Stimulated activated naive B cell treated with anti-CD40 and anti-IgM and Interleukin-4, amounts not matched to agents 10 μg/mL and 1 μg/mL and 100 μg/mL, for 72 hours (primary cell): ENCODE measurements around the gene TMED10.

Experiments used
- ATAC-seq, 2 donors: fragments of 150-1000 bp; cut with Tn5 transposase; replicated peaks; 2 replicates each; pipeline ENCODE4 v1.10.0; 2021; ENCODE audit warnings: moderate library complexity in 1 of 2
- DNase-seq: peaks from one replicate; pipeline ENCODE4 v3.0.0; 2021
- H3K27ac Mint-ChIP-seq: one replicate; pipeline ENCODE4 v1.8.0; 2022; ENCODE audit warnings: mild to moderate bottlenecking, mixed read lengths
- H3K27me3 Mint-ChIP-seq, 2 donors: one replicate each; pipeline ENCODE4 v1.8.0; 2022; ENCODE audit warnings: mixed read lengths in 2 of 2
- H3K36me3 Mint-ChIP-seq, 2 donors: one replicate each; pipeline ENCODE4 v1.8.0; 2022; ENCODE audit warnings: mixed read lengths in 2 of 2, mild to moderate bottlenecking in 1 of 2
- H3K4me1 Mint-ChIP-seq, 2 donors: one replicate each; pipeline ENCODE4 v1.8.0; 2022; ENCODE audit warnings: mixed read lengths in 2 of 2, mild to moderate bottlenecking in 1 of 2
- H3K4me3 Mint-ChIP-seq, 2 donors: one replicate each; pipeline ENCODE4 v1.8.0; 2022; ENCODE audit warnings: mild to moderate bottlenecking in 2 of 2, mixed read lengths in 2 of 2, moderate library complexity in 1 of 2
- H3K9me3 Mint-ChIP-seq, 2 donors: one replicate each; pipeline ENCODE4 v1.8.0; 2022; ENCODE audit warnings: mixed read lengths in 2 of 2, mild to moderate bottlenecking in 1 of 2

Gene TMED10

DNA sequence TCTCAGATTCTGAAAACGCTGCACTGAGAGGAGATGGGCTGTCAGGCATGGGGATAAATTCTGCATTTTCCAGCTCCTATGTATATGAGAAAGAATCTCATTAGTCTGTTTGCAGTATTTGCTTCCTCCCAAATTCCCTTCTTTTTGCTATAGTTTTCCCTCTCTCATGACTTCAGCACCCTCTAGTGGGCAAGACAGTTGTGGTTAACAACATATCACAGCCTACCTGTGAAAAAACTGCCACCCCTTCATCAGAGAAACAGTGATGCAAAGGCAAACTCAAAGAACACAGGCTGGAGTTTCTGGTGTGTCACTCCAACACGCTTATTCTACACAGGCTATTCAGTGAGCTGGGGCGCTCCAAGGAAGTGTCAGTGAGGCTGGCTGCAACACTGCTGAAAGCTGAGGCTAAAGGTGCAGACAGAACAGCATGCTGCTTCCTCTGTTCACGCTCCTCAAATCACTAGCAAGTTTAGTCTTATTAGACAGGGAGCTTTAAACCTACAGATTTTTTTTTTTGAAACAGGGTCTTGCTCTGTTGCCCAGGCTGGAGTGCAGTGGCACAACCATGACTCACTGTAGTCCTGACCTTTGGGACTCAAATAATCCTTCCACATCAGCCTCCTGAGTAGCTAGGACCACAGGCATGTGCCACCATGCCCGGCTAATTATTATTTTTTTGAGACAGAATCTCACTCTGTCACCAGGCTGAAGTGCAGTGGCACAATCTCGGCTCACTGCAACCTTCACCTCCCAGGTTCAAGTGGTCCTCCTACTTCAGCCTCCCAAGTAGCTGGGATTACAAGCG, 87.6 kb downstream of the TMED10 start:
- peaks cover 32% of the 10 kb centered on the region in 2 donors for H3K36me3 Mint-ChIP-seq
- peak overlapping the region; percentile 25 for H3K27ac Mint-ChIP-seq

DNA sequence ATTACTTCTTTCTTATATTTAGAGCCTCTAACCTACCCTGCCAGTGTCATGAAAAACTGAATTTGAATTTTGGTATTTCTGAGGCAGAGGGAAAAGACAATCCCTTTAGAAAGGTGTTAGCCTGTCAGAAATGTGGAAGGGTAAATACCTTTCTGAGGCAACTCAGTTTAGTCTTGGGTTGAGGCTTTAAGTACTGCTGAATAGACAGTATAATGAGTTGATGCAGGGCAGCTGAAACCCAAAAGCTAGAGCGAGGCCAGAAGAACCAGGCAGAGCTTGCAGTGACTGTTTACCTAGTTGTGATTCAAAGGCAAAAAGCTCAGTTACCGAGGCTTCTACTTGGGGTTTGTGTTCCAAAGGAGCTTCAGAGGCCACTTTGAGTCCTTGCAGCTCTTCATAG, 88.3 kb downstream of the TMED10 start:
- Mint-ChIP-seq H3K9me3 (no peaks in the 10 kb centered on the region), H3K4me1 (no peaks in the 10 kb centered on the region), H3K27ac (no peak overlapping the region), H3K36me3 (peaks cover 32 to 38% of the 10 kb centered on the region in 2 donors), H3K27me3 (no peaks in the 10 kb centered on the region), H3K4me3 (no peak overlapping the region)
- DNase-seq (no peak), ATAC-seq (no peak)

More for the DNA sequence above, 87.6 kb downstream of the TMED10 start:
- no peak for DNase-seq
- Mint-ChIP-seq H3K4me1 (no peaks in the 10 kb centered on the region), H3K4me3 (no peak overlapping the region), H3K27me3 (no peaks in the 10 kb centered on the region), H3K9me3 (no peaks in the 10 kb centered on the region)
- ATAC-seq = peak; percentile 62 to 67

DNA sequence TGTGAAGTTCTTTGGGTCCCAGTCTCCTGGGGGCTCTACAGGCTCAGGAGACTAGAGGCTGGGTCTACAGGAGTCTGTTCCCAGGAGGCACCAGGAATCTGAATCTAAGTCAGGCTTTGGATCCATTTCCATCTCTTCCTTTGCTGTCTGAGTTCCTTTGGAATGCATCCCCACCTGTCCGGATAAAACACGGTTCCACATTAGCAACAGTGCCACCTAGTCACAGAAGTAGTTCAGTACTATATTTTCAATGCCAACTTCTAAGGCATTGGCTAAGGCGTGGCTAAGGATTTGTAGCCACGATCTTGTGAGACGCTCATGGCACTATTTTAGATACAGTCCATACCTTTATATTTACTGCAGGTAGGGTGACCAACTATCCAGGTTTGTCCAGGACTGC, 91.9 kb downstream of the TMED10 start:
- peaks cover 27 to 40% of the 10 kb centered on the region in 2 donors for H3K36me3 Mint-ChIP-seq
- no peak for DNase-seq
- no peaks in the 10 kb centered on the region for H3K4me1 Mint-ChIP-seq
- no peaks in the 10 kb centered on the region for H3K9me3 Mint-ChIP-seq
- H3K4me3 Mint-ChIP-seq = no peak overlapping the region
- ATAC-seq = no peak
- H3K27me3 Mint-ChIP-seq = no peaks in the 10 kb centered on the region
- H3K27ac Mint-ChIP-seq = peak overlapping the region; percentile 47

DNA sequence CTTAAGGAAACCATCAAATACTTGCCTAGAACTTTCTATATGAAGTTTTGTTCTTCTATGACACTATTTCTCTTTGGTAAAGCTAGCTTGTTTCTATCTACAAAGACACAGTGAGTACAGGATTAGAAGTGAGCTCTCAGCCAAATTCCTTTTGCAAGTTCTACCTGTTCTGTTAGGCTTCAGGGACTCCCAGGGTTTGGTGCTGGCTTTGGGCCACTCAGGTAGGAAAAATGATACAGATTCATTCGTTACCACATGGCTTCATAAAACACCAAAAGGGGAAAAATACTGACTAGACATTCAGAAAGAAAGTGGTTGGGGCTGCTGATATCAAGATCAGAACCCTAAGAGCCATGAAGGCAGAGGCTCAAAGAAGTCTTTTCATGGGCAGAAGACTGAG, 93.1 kb downstream of the TMED10 start:
- Mint-ChIP-seq H3K36me3 (peaks cover 22 to 35% of the 10 kb centered on the region in 2 donors), H3K27ac (no peak overlapping the region), H3K4me3 (no peak overlapping the region), H3K9me3 (no peaks in the 10 kb centered on the region), H3K4me1 (no peaks in the 10 kb centered on the region), H3K27me3 (no peaks in the 10 kb centered on the region)
- DNase-seq (no peak), ATAC-seq (no peak)

DNA sequence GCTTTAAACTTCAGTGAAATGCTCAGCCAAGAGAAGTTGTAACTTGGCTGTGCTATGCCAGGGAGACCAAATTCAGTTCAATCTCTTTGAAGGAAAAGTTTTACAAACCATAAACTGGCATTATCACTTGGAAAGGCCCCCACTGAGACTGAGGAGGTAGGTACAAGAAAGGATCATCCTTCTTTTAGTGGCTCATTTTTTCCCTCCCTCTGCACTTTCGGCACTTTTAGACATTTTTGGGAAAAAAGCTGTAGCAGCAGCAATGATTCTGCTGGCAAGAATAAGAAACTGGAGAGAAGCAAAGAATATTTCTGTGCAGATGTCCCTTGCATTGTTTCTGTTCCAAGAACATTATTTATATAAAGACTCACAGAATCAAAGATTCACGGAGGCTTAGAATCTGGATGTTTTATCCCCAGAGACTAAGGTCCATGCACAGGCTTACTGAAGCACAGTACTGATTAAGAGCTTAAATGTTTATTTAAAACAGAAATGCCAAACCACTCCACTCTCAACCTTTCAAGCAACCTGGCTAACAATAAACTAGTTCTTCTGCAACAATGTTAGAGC, 94.7 kb downstream of the TMED10 start:
- no peaks in the 10 kb centered on the region for H3K4me1 Mint-ChIP-seq
- no peaks in the 10 kb centered on the region for H3K9me3 Mint-ChIP-seq
- peaks cover 20 to 31% of the 10 kb centered on the region in 2 donors for H3K36me3 Mint-ChIP-seq

More for the DNA sequence above, 94.7 kb downstream of the TMED10 start:
- ATAC-seq (no peak), DNase-seq (no peak)
- Mint-ChIP-seq H3K4me3 (no peak overlapping the region), H3K27me3 (no peaks in the 10 kb centered on the region), H3K27ac (no peak overlapping the region)
